GM21447 (cell line): ENCODE measurements around the gene TKFC.
A peak's percentile ranks its signal among the peaks of the same experiment; 100 is the strongest.
"Not testable (repeated sequence)": the region's sequence is repeated elsewhere in the genome, so short reads cannot be mapped to it uniquely, and the experiment has no call there.

Experiments used
- ATAC-seq: cut with Tn5 transposase; IDR thresholded peaks from one replicate; pipeline ENCODE4 v1.9.1; 2021; ENCODE audit not compliant: unreplicated experiment

TKFC gene

DNA sequence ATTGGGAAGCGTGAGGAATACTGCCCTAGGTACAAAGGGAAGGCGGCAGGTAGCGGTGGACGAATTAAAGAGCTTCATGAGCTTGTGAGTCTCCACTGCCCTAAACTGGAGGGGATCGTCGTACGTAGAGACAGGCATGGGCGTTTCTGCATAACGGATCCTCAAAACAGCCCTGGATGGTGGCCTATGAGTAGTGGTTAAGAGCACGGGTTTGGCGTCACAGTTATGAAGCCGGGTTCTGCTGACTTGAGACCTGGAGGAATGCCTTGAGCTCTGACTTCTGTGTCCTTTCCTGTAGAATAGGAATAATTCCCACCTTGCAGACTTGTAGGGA is 29.5 kb downstream of the TKFC start:
- ATAC-seq, result no peak

DNA sequence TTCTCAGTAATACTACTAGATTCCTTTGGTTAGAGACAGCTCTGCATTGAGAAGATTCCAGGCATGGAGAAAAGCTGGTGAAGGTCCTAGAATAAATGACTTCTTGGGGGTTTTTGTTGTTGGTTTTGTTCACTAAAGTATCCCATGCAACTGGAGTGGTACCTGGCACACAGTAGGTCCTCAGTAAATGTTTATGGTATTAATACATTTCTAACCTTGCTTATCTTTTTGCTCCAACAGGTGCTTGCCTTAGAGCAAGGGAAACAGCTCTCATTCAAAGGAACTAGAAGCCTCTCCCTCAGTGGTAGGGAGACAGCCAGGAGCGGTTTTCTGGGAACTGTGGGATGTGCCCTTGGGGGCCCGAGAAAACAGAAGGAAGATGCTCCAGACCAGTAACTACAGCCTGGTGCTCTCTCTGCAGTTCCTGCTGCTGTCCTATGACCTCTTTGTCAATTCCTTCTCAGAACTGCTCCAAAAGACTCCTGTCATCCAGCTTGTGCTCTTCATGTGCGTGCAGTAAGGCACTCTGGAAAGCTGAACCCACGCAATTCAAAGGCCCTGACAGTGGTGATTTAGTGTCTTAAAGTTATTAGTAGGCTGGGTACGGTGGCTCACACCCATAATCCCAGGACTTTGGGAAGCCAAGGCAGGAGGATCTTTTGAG is 31.1 kb downstream of the TKFC start:
- no peak for ATAC-seq

DNA sequence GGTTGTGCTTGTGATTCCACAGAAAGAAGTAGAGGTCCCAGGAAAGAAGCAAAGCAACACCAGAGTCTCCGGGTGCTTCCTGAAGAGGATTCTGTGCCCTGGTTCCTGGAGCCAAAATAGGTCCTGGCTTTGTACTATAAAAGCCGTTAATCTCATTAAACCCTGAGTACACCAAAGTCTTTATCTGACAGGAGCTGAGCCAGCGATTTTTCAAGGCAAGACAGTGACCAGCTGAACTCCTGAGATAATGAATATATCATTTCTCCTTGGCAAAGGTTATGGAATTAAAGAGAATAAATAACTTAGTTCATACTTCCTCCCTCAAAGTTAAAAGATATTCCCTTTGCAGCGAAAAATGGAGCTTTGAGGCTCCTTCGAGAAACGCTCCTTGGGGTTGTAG is 34.4 kb downstream of the TKFC start:
- ATAC-seq, result no peak

DNA sequence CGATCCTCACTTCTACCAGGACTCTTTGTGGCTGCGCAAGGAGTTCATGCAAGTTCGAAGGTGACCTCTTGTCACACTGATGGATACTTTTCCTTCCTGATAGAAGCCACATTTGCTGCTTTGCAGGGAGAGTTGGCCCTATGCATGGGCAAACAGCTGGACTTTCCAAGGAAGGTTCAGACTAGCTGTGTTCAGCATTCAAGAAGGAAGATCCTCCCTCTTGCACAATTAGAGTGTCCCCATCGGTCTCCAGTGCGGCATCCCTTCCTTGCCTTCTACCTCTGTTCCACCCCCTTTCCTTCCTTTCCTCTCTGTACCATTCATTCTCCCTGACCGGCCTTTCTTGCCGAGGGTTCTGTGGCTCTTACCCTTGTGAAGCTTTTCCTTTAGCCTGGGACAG is 35.6 kb downstream of the TKFC start:
- ATAC-seq, result no peak

DNA sequence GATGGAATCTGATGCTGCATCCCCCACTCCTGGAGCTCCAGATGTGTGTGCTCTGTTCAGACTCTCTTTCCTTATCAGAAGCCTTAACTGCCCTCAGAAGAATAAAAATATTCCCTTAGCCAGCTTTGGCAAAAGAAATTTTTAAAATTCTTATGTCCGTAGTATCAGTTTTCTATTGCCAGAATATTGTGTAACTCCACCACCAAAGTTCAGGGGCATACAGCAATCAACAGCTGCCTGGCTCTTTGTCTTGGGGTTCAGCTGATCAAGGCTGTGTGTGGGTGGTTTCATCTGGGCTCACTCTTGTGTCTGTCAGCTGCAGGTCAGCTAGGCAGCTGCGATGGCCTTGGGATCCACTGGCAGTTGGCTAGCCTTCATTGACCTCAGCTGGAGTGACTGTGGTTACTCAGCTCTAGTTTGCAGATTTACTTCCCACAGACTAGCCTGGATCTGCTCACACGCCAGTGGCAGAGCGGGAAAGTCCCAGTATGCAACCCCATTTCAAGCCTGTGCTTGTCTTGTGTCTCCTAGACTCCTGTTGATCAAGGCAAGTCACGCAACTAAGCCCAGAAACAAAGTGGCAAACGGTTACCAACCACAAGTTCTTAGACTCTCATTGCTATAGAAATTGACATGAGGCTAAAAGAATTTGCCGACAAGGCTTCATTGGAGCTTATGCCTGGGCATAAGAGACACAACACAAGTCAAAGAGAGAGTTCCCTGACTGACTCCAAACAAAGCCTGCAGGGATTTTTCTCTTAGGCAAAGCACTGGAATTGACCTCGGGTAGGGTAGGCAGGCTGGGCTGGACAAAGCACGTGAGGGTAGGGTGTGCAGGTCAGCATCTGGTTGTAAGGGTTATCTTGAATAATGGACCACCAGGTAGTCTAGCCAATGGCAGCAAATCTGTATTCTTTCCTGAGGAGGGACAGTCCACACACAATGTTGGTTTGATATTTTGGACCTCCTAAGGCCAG is 36.6 kb downstream of the TKFC start:
- no peak for ATAC-seq

DNA sequence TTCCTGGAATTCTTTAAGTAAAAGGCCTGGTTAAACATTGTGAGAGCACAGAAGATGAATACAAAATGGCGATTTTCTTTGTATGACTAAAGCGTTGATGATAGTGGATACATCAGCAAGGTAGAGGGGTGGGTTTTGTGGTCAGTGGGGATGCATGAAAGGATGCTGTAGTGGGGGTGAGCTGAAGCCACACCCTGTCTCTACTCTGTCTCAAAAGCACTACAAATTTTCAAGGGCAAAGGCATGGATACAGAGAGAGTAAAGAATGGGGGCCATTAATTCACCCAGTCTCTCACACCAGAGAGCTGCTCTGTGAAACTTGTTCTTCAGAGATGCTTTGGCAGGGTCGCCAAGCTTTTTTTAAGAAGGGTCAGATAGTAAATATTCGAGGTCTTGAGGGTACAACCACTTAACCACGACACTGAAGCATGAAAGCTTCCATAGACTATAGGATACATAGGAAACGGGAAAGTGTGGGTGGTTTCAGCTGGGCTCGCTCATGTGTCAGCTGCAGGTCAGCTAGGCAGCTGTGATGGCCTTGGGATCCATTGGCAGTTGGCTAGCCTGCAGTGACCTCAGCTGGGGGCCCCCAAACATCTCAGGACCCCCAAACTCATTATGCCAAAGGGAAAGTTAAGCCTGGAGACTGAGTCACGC is 37.4 kb downstream of the TKFC start:
- ATAC-seq, result no peak

DNA sequence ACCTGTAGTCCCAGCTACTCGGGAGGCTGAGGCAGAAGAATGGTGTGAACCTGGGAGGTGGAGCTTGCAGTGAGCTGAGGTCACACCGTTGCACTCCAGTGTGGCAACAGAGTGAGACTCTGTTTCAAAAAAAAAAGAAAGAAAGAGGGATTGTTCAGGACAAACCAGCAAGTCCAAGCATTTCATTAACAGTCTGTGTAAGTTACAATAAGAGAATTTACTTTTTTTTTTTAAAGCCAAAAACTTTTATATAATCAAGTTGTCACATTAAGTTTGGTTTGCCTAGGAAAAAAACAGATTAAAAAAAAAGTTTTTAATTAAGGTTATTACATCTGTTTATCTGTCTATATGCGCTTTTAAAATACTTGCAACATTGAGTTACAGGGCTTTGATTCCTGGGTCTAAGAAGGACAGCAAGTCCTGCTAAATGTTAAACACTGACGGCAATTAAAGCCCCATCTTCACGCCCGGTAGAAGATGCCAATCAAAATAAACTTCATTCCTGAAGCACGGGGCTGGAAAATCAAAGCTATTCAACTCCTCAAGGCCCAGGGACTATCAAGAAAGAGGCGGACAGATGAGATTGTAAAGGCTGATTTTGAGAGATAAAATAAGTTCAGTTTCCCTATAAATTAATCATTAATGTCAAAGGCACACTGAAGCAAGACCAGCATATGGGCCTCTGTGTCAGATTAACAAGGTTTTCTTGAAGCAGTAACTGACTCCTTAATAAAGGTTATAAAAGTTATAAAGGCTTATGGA is 39.8 kb downstream of the TKFC start:
- no peak for ATAC-seq

DNA sequence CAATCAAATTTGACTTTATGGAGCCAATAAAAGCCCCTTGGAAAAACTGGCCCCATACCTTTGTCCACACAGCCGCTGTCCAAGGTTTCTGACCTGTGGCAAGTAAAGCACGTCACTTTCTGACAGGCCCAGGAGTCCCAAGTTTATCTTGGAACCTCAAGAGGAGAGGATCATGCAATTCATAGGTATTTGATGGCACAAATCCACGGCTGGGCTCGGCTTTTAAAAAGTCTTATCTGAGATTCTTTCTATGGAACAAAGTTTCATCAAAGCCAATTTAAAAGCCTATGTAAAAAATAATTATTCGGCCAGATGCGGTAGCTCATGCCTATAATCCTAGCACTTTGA is 42.7 kb downstream of the TKFC start:
- no peak for ATAC-seq

DNA sequence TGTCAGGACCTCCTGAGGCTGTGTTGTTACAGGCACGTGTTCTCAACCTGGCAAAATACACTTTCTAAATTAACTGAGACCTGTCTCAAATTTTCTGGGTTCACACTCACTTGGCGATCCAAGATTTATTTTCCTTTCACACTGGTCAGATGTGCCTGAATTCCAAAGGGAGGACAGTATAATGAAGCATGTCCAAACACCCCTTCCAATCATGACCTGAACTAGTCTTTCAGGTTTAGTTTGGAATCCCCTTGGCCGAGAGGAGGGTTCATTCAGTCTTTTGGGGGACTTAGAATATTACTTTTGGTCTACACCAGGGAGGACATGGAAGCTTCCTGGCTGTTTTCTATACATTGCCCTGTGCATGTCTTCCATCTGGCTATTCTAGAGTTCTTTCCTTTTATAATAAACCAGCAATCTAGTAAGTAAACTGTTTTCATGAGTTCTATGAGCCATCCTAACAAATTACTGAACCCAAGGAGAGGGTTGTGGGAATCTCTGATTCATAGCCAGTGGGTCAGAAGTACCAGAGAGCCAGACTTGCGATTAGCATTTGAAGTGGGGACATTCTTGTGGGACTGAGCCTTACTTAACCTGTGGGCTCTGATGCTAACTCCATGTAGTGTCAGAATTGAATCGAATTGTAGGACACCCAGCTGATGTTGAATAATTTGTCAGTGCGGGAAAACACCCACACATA is 44.6 kb downstream of the TKFC start:
- no peak for ATAC-seq

DNA sequence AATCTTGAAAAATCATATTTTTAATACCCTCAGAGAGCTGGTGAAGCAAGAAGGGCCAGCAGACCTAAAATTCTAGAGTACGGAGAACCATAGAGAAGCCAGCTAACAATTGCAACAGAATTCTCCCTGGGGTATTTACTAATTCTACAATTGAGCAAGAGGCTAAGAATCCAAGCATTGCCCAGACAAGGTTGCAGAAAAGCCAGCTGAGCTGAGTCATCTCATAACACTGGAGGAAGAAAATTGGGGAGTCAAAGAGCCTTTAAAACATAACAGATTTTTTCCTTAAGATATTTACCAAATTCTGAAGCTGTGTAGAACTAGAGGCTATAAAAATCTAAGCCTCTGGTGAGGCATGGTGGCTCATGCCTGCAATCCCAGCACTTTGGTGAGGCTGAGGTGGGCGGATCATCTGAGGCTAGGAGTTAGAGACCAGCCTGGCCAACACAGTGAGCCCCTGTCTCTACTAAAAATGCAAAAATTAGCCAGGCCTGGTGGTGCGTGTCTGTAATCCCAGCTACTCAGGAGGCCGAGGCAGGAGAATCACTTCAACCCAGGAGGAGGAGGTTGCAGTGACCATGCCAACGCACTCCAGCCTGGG is 45.8 kb downstream of the TKFC start:
- no peak for ATAC-seq

DNA sequence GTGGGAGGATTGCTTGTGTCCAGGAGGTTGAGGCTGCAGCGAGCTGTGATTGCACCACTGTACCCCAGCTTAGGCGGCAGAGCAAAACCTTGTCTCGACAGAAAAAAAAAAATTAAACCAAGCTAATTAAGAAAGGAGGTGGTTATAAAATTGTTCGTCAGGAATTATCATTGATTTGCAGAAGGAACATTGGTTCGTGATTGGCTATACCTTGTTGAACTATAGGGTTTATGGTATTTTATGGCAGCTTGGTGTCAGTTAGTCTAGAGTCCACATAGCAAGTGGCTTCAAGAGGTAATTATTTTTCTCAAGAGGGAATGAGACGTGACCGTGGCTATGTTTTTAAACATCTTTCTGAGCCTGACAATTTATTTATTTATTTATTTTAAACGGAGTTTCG is 47.9 kb downstream of the TKFC start:
- ATAC-seq, result no peak

DNA sequence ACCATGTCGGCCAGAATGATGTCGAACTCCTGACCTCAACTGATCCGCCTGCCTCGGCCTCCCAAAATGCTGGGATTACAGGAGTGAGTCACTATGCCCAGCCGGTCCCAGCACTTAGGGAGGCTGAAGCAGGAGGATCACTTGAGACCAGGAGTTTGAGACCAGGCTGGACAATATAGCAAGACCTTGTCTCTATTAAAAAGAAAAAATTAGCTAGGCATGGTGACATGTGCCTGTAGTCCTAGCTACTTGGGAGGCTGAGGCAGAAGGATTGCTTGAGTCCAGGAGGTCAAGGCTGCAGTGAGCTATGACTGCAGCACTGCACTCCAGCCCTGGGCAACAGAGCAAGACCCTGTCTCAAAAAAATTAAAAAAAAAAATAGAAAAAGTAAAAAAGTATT is 50.8 kb downstream of the TKFC start:
- not testable (repeated sequence) for ATAC-seq

DNA sequence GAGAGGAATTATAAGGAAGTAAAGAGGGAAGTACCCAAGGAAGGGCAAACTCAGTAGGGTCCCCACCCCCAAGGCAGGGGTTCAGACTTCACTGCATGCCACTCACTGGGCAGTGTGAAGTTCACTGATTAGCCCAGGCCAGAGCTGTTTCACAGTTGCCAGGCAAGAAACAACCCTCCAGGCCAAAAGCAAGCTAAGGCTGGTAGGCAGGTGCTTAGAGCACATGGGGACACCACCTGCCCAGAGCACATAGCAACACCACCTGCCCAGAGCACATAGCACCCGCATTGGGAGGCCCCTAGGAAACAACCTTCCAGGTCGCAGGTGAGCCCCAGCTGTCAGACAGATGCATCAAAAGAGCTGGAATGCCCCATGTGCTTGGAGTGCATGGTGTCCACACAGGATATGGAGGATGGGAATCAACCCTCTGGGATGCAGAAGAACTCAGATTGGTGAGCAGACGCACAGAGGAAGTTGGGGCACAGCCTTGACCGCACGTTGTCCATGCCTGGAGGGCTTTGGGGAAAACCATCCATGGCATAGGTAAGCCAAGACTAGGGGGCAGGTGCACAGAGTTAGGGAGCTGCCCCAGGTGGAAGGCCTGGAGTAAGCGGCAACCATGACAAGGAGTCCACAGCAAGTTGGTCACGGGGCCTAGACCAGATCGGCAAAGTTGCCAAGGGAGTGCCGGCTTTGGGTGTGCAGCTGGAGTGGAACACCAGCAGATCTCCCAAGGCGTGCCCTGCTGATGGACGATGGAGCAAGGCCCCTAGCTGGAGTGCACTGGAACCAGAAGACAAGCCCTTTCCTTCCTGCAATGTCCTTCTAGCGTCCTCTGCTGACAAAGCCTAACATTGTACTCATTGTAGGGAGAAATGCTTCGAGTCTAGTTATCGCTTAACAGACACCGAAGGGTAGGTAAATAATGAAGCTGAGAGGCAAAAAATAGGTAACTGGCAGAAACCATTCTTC is 51.5 kb downstream of the TKFC start:
- no peak for ATAC-seq

DNA sequence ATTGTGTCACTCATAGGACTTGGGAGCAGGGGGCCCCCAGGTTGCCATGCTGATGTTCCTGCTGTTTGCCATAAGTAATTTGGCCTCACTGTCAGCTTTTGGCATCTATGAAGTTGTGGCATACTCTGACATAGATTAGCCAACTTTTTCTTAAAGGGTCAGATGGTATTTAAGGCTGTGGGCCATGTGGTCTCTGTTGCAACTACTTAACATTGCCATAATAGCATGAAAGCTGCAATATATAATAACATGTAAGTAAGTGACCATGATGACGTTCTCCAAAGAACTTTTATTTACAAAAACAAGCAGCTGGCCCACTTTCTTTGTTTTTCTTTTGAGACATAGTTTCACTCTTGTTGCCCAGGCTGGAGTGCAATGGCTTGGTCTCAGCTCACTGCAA is 57.1 kb downstream of the TKFC start:
- no peak for ATAC-seq

DNA sequence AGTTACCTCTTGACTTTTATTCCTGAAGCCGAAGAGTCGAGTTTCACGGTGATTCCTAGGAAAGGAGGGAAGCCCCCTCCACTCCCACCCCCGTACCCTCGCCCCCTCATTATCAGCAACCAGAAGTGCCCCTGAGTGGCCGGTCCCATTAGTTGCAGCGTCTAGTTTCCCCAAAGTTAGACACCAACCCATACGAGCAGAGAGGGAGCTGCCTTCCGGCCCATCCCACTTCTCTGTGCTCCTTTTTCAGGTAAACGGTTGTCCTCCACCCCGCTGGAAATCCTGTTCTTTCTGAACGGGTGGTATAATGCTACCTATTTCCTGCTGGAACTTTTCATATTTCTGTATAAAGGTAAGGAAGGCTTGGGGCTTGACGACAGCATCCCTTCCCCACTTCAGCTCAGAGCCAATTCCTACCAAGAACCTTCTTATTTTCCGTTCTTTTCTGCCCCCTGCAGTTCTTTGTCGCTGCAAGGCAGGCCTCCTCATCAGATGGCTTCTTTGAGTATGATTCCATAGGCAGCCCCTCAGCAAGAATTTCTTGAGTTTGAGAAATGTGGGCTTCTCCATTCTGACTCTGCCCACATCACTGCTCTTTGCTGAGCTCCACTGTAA is 60.1 kb downstream of the TKFC start:
- peak; percentile 31 for ATAC-seq
